GM19351 (cell line): Measurements from ENCODE around the gene ABHD4.
A peak's percentile ranks its signal among the peaks of the same experiment; 100 is the strongest.
"Not testable (repeated sequence)": the region's sequence is repeated elsewhere in the genome, so short reads cannot be mapped to it uniquely, and the experiment has no call there.

Experiments used
- ATAC-seq: cut with Tn5 transposase; IDR thresholded peaks from one replicate; pipeline ENCODE4 v1.9.1; 2021; ENCODE audit warnings: mild to moderate bottlenecking, moderate library complexity; ENCODE audit not compliant: unreplicated experiment

The ABHD4 gene

DNA sequence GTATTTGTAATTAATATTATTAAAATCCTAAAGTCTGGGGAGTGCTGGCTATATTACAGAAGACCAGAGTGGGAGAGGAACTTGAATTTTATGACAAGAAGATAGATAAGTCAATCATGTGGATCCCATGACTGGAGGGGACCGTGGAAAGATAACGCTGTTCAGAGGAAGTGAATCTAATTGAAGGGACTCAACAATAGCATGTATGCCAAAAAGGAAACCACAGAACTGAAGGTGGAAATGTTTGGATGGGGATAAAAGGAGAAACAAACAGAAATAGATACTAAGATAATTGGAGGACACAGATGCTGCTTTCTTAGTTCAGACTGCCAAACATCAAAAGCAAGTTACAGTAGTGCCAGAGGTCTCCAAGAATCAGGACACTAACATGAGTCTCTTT lies 24.9 kb downstream of the ABHD4 start:
- no peak for ATAC-seq

DNA sequence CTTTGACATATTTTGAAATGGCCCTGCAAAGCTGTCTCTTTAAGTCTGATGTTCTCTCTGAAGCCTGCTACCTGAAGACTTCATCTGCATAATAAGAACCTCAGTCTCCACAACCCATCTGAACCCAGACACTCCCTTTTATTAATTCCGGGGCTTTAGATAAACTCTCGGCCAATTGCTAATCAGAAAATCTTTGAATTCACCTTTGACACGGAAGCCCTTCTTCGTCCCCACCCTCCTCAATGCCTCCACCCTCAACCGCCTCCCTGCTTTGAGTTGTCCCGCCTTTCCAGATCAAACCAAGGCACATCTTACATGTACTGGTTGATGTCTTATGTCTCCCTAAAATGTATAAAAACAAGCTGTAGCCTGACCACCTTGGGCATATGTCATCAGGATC lies 28.5 kb downstream of the ABHD4 start:
- ATAC-seq, result no peak

DNA sequence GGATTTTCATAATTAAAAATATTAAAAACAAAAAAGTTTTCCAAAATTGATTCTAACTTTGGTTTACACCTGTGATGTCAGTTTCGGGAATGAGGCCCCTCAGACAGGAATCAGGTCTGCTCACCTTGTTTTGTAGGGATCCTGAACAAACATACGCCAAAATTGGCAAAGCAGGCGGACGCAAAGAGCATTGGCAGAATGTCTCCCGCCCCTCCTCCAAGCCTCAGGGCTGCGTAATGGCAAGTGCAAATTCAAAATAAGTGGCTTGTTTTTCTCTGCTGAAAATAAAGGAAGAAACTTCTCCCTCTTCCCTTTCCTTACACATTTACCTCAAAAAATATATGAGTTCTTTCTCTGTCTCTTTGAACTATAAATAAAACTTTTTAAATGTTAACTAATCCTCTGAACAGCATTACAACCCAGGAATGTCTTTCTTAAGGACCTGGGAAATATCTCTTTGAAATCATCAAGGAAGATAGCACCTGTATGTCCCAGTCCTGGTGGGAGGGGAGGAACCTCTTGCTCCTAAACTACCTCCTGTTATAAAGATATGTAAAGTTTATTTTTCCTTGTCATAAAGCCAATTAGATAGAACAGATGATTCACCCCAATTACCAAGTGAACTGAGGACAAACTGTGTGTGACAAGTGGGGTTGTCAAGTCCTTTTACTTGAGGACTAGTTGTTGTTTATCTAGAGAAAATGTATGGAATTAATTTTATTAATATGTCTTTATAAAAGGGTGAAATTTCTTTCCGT lies 29.6 kb downstream of the ABHD4 start:
- no peak for ATAC-seq

DNA sequence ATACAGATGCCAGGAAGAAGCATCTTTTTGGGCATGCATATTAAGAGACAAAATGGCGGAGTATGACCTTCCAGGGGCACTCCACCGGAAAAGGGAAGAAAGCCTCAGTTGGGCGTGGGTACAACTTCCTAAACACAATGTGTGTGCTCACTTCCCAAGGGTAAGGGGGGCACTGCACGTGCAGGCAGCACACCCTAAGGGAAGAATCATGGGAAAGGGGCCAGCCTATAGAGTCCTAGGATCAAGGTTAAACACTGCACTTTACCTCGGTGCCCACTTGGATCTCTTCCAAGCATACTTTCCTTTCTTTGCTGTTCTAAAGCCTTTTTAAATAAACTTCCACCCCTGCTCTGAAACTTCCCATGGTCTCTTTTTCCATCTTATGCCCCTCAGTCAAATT lies 31.3 kb downstream of the ABHD4 start:
- ATAC-seq, result no peak

DNA sequence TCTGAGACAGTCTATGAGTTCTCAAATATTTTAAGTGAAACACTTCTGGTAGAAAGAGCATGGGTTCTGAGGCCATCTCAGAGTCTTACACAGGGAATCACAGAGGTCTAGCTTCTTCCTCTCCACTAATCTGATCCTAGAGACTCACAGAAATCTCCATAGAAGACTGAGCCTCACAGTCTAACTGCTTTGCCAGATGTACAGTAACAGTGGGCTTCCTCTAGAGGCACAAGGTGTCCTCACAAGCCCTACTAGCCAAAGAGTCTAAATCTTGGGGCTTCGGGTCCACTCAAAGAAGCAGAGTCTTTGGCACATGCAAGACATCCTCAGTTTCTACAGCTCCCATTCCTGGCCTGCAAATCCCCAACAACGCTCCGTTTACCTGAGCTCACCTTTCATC lies 32.0 kb downstream of the ABHD4 start:
- no peak for ATAC-seq

DNA sequence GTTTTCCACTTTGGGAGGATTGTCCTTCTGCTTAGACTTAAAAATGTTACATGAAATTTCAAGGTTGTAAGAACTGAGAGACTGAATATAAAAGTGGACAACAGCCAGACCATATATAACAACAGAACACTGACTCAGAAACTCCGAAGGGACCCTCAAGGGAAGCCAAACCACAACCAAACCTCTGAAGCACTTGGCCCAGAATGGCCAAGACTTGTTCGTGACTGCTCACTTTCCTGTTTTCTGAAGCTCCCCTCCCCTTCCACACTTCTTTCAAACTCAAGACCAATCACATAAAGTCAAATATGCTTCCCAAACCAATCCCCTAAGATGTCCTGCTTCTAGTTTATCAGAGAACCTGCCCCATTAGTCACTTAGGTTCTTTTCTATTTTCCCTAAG lies 32.4 kb downstream of the ABHD4 start:
- no peak for ATAC-seq

DNA sequence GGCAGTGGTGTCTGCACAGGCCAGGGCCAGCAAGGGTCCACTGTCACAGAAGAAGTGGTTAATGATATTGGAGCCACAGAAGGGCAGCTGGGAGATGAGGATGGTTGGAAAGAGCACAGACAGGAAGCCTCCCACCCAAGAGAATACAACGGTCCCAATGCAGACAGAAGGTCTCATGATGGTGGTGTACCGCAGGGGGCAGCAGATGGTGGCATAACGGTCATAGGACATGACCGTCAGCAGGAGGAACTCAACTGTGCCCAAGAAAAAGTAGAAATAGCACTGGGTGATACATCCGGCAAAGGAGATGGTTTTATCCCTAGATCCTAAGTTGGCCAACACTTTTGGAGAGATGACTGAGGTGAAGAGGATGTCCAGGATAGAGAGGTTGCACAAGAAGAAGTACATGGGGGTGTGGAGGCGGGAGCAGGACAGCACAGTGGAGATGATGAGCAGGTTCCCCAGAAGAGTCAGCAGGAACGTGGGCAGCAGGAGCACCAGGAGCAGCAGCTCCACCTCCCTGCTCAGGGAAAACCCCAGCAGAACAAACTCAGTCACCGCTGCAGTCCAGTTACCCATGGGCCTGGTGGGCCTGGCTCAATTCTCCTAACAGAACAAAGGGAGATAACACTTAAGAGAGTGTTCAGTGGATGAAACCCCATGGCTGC lies 36.3 kb downstream of the ABHD4 start:
- no peak for ATAC-seq

DNA sequence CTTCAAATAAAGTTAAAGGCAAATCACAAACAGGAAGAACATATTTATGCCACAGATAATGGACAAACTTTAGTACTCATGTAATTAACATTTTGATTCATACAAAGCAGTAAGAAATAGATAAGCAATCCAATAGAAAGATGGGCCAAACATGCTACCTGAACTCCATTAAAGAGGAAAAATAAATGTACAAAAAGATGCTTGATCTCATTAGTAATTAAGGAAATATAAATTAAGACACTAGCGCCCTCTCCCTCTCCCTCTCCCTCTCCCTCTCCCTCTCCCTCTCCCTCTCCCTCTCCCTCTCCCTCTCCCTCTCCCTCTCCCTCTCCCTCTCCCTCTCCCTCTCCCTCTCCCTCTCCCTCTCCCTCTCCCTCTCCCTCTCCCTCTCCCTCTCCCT lies 37.9 kb downstream of the ABHD4 start:
- not testable (repeated sequence) for ATAC-seq

DNA sequence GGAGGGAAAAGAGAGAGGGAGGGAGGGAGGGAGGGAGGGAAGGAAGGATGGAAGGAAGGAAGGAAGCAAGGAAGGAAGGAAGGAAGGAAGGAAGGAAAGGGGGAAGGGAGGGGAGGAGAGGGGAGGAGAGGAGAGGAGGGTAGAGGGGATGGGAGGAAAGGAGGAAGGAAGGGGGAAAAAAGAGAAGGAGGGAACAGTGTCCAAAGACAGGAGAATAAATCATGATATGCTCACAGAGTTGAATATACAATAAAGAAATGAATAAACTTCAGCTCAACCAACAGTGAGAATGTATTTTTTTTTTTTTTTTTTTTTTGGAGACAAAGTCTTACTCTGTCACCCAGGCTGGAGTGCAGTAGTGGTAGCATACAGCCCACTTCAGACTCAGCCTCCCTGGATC lies 42.1 kb downstream of the ABHD4 start:
- no peak for ATAC-seq

DNA sequence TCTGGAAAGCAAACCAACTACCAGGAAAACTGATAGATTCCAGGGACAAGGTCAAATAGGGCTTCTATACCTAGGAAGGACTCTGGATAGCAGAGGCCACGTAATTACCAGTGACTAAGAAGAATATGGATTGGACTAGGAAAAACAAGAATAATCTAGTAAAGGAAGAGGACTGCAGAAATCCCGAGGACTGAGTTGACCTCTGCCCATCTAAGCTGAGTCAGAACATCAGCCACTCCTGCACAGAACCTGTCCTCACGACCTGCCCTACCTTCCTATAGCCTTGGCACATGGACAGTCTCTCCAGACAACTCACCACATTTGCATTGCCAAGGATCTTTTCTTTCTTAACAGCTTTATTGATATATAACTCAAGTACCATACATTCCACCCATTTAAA lies 43.7 kb downstream of the ABHD4 start:
- no peak for ATAC-seq

DNA sequence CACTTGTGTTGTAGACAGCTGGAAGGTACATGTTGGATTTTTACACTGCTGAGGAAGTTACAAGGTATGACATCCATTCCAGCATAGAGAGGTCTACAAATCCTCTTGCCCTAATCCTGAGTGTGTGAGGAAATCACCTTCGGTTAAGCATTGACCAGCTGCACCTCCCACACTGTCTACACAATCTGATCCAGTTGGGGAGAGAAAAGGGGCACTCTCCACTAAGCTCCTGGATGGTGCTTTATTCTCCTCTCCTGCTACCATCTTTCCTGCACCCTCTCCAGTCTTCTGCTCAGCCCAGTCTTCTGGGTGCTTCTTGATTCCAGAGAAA lies 46.2 kb downstream of the ABHD4 start, which contains the start of gene OR6J1:
Gene OR6J1, minus strand, starts transcription at position 48 of the 331 bp plus-strand sequence. CDS start 9,541 bp downstream, outside the sequence.
- no peak for ATAC-seq

DNA sequence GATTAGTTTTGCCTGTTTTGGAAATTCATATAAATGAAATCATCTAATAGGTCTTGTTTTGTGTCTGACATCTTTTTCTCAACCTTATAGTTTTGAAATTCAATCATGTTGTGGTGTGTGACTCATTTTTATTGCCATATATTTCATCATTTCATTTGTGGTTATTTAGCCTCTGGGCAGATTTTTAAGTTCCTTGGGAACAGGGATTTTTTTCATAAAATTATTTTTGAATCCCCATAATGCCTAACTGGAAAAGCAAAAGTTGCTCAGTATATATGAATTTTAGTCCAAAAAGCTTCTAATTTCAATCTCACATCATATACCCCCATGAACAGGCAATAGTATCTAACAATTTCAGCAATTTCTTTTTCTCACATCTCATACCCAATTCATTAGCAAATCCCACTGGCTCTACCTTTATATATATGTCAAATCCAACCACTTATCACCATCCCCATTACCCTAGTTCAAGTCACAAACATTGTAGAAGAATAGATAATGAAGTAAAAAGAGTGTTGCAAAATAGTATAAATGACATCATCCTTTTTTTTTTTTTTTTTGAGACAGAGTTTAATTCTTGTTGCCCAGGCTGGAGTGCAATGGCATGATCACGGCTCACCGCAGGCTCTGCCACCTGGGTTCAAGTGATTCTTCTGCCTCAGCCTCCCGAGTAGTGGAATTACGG lies 48.6 kb downstream of the ABHD4 start:
- no peak for ATAC-seq

DNA sequence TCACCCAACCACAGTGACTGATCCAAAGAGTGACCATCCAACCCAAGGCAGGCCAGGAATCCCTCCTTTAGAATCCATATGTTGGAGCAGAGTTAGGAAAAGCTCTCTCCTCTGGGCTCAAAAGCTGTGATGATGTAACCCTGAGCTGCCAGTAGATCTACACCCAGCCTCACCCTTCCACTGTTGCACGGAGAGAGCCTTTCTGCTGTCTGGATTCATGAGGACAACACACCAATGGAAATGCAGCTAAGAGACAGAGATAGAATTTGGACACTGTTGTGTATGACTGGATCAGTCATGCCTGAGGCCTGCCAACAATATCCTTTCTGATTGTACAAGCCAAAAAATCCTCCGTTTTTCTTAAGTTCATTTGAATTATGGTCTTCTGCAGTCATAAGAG lies 50.4 kb downstream of the ABHD4 start:
- ATAC-seq, result no peak

DNA sequence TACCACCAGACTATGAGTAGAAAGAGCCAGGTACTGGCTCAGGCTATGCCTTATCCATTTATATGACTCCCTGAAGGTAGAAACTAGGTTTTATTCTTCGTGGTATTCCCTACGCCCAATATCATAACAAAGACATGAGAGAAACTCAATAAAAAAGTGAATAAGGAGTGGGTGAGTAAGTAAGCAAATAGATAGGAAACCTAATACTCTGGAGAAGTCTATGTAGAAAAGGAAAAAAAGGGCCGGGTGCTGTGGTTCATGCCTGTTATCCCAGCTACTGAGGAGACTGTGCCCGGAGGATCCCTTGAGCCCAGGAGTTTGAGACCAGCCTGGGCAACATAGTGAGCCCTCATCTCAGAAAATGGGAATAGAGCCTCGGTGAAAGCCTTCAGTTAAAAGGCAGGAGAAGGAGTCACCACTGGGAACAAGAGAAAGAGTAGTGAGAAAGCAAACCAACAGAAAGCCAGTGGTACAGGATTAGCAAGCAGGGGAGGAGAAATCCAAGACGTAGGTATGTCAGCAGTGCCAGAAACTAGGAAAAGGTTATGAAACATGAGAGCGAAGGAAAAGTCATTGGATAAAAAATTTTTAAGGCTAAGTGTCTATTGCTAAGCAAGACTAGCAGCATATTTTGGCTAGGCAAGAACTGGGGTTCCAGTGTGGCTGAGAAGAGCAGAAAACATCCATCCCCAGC lies 52.1 kb downstream of the ABHD4 start:
- no peak for ATAC-seq

DNA sequence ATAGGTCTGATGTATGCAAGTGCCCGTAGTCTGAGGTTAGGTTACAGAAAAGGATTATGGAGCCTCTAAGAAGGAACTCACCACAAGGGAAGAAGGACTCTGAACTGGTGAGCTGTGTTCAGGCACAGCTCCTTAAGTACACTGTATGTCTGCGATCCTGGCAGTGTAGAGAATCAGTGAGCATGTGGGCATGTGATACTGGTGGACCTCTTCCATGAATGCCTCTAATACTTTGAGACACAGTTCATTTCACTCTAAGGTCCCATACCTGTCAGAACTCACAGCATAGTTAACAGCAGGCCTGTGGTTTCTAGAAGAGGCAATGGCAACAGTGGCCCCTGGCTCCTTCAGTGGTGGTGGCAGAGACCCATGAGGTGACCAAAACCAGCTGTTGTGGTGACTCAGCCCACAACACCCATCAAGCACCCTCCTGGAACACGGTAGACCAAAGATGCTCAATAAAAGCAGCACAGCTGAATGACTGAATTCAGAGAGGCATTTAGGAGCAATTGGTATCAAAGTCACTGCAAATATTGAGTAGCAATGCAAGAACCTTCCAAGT lies 52.9 kb downstream of the ABHD4 start:
- ATAC-seq, result no peak

DNA sequence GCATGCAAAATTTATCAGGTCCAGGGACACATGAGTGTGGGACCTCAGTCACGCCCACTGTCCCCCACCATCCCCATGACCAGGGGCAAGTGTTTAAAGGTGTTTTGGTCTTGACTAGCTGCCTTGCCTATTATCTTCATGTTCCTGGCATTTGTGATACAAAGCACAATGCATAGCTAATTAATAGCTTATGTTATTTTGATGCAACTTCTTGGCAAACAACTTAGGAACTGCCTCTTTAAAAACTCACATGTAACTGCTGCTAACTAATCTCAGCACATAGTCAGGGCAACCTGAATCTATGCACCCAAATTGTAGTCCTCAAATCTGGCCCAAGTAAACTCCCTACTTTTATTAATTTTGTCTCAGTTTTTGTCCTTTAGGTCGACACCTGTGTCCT lies 53.5 kb downstream of the ABHD4 start:
- ATAC-seq, result no peak

DNA sequence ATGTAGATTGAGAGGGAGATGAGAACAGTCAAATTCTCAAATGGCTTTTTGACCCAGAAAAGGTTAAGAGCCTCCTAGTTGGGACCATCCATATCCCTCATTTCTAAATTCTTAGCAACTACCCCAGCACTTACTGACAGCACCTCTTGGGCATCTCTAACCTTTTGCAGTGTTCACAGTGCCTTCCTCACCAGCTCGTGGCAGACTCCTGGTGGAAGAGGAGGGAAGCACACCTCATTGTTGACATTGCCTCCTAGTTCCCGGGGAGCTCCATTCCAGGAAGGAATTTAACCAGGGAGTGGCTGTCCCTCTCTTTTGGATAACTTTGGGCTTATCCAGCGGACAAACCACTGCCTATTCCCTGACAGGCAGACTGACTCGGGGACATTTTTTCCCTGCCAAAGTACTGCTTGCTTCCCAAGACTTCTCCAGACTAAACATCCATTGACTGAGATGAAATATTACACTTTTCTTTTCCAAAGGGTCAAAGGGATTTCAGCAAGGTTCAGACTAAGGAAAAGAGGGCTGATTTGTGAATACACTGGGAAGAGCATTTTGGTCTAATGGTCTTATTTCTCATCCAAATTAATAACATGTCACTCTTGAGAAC lies 55.0 kb downstream of the ABHD4 start:
- peak; percentile 70 for ATAC-seq

DNA sequence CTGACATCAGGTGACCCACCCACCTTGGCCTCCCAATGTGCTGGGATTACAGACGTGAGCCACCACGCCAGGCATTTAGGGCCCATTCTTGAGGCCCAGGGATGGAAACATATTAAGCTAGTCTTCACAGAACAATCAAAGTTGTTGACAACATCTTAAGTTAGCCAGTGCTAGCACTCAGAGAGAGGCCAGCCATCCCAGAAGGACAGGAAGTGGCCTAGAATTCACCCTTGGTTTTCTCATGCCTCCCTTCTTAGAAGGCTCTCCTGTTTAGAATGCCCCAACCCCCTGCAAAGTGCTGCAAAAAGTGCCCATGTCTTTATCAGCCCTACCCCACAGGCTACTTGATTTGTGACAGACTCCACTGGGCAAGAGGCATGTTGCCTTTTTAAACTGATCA lies 58.1 kb downstream of the ABHD4 start:
- no peak for ATAC-seq

DNA sequence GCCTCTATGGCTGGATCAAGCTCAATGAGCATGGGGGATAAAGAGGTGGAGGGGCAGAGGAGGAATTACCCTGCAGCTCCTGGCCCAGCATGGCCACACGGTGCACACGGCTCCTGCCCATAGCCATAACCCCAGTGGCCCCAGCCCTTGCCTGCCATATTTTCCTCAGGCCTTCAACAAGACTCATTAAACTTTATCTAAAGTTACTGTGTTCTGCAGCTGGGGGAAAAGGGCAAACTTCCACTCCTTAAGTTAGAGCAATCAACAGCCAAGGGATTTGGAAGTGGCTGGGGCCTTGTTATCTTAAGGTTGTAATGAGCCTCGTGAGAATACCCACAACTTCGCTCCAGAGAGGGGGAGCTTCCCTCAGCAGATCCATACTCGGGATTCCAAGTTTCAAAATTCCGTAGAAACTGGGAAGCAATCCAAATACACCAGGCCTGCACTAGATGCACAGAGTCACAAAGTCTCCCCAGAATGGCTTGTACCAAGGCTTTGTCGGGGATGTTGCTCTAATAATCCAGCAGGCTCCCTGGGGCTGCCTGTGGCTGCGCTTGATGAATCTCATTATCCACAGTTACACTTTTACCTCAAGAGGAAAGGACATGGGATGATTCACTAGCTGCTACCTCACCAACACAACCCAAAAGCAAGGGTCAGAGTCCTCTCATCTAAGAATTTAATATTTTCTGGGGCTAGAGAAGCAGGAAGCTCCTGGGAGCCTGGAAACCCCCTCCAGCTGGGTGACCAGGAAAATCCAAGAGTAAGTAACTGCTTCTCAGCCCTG lies 59.0 kb downstream of the ABHD4 start:
- no peak for ATAC-seq

DNA sequence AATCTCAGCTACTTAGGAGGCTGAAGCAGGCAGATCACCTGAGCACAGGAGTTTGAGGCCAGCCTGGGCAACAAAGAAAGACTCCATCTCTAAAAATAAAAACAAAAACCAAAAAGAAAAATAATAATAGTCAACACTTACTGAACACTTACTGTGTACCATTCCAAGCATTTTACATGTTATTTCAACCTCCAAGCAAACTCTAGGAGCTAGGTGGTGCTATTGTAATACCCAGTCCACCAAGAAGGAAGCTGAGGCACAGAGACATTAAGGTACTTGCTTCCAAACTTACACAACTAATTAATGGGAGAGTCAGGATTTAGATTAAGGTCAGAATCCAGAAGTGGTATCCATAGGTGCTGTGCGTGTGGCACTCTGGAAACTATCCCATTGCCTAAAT lies 59.8 kb downstream of the ABHD4 start:
- no peak for ATAC-seq
